ENCODE measurements around the gene OSBPL5. TPM values are rescaled to one million over a fixed set of nuclear protein-coding genes. Genes with fewer than 3 reads are reported as not detected.

Gene OSBPL5
- total RNA-seq, 1 experiment from 2014 or later: 4.1 TPM

DNA sequence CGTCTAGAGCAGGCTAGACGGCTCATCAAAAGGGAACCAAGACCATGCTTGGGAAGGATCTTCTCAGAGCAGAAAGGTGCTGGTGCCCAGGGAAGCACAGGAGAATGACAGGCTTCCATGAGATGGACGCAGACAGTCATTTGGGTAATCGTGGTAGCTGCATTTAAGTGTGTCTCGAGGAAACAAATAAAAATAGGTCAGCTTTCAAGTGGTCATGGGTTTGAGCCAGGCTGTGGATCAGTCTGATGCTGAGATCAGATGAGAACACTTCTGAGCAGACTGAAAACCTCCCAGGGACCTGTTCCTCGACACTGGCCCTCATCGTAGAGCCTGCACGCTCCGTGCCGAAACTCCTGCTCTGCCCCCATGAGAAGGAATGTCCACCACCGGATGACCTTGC lies 112.5 kb downstream of the OSBPL5 start:
- DNase-seq (ENCODE audit: low read depth): no peak

DNA sequence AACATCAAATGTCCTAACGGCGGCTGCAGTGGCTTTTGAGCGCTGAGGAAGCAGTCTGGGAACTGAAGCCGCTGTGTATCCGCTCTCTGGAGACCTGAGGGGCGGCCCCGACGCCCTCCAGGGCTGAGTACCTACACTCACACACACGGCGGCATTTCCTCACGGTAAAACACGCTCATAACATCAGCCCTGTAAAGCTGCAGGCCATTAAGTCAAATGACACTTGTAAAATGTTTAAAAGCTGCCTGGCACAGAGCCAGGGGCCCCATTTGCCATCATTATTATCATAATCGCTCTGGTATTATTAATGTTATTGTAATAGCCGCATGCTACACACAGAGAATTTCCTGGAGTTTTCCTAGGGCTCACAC lies 113.0 kb downstream of the OSBPL5 start:
- no peak for DNase-seq (ENCODE audit: low read depth)

DNA sequence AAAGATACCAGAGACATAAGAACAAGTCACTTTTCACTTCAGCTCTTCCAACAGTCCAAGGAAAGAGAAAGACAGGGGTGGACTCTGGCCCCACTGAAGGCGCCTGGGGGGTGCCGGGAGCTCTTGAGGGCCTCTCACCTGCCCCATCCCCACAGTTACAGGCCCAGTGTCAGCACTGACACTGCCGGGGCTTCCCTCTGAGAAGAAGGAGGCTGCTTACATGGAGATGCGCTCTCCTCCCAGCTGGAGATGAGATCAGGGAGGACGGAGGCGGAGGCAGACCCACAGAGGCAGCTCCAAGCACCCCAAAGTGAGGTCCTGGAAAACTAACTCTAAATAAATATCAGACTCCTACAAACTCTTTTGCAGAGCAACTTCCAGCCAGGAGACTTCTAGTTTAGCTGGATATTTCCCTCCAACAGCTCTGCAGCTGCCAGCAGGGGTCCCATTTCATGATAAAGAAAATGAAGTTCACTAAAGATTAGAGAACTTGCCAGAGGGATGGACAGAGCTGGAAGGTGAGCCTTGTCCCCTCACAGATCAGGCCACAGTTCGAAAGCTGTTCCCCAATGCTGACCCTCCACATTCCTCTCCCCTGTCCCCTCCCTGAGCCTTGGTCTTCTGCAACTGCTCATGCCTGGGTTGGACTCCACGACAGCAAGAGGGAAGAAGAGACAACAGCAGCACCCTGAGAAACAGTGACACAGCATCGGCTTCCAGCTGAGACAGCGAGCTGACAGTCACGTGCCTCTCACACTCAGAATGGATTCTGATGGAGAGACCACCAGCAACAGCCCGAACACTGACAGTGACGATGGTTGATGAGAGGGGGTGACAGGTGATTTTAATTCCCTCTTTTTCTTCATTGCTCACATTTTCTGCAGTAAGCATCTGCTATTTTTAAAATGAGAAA lies 113.7 kb downstream of the OSBPL5 start:
- no peak for DNase-seq (ENCODE audit: low read depth)

DNA sequence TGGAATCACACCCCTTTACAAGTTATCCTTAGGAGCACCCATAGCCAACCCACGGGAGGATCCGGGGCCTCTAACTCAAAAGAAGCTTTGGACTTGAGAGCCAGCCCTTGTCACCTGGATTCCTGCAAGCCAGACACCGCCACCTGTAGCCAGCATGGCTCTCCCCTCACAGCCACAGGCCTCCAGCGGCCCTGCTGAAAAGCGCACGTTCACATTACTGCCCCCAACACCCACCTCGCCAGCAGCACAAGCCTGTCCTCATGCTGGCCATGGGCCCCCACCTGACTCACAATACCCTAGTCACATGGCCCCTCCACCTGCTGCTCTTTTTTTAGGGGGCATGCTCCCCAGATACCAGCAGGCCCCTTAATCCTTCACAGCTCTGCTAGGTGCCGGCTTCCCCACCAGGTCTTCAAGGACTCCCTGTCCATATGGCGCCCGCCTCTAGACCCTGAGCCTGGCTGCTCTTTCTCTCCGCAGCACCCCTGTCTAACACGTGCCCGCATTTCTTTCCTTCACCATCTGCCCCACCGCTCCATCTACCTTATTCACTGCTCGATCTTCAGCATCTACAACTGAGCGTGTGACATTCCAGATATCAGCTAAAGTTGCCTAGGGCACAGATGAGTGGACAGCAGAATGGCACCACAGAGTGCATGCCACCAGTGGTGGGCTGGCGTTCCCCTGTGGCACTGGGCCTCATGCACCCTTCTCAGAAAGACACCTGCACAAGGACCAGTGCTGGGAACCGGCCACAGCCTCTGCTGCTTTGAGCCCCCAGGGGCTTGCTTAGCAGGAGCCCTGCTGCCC lies 114.5 kb downstream of the OSBPL5 start:
- no peak for DNase-seq (ENCODE audit: low read depth)

DNA sequence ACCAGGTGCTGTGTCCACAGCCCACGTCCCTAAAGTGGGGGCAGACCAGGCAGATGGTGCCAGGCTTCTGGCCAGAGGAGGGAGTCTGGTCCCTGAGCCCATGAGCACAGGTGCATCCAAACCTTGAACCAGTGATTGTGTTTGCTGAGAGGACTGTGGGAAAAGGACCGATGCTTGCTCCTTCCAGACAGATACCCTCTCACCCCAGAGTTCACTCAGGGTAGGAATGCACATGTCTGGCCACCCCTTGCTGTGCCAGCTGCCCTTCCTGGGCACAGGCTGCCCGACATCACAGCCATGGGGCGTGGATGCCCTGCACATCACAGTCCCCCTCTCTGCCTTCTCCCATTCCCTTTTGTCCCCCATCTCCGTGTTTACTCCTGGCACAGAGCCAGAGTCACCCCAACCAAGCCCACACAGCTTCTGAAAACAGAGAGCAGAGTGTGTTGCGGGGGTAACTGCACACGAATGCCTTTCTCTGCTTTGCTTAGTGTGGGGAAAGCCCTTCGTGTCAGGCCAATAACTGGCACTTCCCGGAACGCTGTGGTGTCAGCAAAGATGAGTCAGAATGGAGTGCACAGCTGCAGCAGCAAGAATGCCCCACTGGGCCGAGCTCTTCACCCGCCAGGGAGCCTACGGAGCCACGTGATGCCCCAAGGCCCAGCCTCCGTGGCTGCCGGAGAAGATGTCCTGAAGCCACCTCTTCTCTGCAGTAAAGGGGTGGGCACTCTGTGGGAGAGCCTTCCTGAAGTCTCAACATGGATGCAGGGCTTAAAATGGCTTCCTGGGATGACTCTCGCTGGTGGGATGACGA lies 115.5 kb downstream of the OSBPL5 start:
- peak; percentile 94 for DNase-seq (ENCODE audit: low read depth)

DNA sequence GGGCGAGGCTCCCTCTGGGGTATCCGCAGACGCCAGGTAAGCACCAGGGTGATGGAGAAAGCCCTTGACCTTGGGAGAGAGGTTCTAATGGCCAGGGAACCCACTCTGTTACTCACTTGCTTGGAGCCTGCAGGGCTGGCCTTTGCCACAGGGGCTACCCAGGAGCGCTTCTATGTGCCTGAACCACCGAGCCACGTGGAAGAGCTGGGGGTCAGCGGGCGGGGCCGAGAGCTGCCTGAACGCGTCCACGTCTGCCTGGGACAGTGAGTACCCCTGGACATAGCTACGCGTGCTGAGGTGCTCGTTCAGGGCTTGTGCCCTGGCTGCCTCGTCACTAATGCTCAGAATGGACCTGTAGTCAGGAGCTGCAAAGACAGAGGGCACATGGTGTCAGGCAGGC lies 117.5 kb downstream of the OSBPL5 start:
- no peak for DNase-seq (ENCODE audit: low read depth)

DNA sequence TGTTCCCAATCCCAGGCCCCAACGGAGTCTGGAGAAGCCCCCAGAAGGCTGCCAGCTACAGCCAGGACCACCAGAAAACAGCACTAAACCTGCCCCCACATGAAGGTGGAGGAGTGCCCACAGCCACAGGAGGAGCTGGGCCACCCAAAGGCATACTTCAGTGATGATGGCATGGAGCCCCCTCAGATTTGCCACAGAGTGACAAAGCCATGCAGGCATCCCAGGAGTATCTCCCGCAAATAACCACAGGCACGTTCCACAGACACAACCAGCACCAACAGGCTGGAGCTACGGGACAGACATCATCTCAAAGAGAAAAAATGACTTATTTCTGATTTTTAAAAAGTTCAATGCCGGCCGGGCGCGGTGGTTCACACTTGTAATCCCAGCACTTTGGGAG lies 118.5 kb downstream of the OSBPL5 start:
- no peak for DNase-seq (ENCODE audit: low read depth)

DNA sequence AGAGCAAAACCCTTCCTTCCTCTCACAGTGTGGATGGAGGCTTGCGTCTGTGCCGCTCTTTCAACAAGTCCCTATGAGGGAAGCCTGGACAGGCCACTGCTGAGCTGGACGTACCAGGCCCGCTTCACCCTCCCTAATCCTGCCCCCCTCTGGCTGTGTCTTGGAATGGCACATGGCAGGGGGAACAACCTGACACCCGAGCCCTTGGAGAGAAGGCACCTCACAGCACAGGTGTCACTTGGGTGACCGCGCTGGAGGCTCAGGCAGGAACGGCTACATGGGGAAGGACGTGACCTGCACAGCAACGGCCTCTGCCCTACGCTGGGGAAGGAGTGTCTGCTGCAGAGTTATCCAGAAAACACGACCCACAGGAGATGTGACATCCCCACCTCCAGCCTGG lies 118.9 kb downstream of the OSBPL5 start:
- DNase-seq (ENCODE audit: low read depth): no peak

DNA sequence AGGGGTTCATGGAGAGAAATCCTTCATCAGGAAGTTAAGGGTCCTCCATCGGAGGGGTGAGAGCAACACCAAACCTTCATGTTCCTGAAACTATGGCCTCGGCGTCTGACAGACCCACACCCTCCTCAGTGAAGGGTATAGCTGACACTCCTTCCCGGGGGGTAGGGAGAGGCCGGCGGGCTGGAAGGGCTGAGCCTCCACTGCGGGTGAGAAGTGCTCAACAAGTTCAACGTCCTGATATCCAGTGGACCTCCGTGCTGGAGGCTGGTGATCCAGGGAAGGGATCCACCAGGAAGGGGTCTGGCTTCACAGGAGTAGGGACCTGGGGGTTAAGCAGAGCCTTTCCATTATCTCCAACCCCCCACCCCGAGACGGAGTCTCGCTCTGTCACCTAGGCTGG lies 120.2 kb downstream of the OSBPL5 start:
- DNase-seq (ENCODE audit: low read depth): no peak

DNA sequence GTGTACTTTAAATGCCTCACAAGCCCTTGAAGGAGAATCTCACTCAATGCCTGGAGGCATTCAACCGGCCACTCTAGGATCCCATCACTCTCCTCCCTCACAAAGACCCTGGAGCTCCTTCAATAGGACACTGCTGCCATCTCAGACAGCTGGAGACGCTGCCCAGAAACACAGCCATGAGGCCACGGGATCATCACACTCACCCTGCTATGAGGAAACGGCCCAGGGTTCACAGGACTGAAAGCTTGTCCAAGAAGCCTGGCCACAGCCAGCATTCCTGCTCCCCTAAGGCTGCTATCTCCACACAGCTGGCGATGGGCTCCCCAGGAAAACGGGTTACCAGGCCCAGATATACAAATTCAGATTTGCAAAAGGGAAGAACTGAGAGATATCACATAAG lies 121.1 kb downstream of the OSBPL5 start:
- no peak for DNase-seq (ENCODE audit: low read depth)

DNA sequence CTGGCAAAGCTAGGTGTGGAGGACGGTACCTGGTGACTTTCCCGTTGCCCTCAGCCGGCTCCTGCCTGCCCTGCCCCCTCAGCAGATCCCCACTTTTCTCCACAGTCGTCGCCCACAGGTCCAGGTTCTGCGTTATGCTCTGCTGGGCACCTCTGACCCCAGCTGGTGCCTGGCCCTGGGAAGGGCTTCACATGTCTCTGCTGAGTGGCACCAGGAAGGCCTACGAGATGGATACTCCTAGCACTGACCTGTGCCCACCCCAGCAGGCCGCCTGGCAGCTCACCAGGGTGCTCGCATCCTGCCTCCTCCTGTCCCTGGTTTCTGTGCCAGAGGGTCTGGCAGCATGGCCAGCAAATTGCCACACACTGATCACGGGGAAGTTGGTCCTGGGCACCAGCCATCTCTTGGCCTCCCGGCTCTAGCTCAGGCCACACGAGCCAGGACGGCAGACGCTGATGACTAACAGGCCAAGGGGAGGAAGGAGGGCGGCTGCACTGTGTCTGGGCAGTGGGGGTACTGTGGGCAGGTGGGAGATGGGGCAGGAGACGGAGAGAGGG lies 121.7 kb downstream of the OSBPL5 start:
- no peak for DNase-seq (ENCODE audit: low read depth)

DNA sequence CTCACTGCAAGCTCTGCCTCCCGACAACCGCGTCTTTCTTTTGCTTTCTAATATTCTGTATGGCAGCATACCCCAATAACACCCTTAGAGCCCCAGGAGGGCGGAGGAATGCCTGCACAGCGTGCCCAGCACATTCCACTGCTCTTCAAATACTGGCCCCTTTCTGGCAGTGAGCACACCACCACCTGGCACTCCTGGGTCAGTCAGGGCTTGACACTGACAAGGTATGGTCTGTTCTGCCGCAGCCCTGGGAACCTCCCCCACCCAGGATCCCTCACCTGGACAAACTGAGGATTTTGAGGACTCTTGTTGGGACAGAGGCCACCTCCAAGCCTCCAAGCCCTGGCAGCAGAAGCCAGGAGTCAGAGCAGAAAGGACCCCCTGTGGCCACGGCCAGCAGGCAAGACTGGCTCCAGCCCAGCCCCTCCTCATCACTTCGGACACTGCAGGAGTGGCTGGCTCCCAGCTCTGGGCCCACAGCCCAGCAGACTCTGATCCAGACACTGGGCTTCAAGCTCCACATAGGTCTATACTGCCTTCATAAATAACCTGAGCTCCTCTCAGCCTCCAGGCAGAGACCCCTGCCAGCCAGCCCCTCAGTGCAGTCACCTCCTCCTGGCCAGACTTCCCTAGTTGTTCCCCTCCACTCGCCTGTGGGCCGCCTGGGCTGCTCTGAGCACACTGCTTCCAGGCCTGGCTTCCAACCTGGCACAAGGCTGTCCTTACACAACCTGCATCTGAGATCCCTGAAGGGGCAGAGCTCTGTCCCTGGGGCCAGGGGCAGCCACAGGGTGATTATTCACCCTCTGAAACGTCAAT lies 122.4 kb downstream of the OSBPL5 start:
- DNase-seq (ENCODE audit: low read depth): no peak

DNA sequence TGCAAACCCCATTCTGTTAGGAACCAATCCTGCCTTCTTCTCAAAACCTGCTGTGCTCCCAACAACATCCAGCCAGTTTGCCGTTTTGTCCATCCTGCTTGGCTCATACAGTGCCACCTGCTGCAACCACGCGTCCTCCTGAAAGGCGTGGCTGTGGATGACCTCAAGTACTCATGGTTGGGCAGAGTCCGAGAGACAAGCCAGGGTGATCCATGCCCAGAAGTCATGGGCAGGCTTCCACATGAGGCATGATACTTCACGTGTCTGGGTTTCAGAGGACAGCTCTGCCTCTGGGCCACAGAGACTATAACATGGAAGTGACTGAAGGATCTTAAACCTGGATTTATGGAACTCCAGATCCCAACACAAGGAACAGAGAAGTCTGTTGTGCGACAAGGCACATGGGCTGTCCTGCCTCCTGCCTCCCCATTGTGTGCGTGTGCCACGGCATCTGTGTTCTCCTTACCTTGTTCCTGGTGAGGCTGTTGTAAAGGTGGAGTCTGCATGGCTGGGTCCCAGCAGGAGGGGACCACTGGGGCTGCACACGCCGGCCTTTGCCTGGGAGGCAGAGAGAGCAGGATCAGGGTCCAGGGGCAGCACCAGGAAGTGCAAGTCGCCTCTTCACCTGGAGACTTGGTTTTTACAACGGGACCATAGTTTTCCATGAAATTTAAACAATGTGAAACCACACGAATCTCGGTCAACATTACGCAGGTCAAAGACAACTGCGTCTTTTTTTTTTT lies 123.2 kb downstream of the OSBPL5 start:
- DNase-seq (ENCODE audit: low read depth): no peak

DNA sequence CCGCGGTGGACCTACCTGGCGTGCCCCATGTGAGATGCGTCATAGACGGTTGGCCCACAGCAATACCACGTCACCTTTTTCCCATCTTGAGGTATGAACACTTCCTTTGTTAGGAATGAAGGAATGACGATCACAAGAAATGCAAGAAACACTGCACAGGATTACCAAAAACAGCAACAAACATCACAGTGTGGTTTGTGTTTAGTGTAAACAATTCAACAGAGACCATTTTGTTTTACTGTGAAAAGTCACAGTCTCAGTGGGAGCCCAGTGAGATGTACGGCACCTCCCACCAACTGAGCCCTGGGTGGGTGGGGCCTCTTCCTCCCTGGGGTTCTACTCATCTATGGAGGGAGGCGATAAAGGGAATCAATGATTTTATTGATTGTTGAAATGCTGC lies 124.2 kb downstream of the OSBPL5 start:
- no peak for DNase-seq (ENCODE audit: low read depth)

DNA sequence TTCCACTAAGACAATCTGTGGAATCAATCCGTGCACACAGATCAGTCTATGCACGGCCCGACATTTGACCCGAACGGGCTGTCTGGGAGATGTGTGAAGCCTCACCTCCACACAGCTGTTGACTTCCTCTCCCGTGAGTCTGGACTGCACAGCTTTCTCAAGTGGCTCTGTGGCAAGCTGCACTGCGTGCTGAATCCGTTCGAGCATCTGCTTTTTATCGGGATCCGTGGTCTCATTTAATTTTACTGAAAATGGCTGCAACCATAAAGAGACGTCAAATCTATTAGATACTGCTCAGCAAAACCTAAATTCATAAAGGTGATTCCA lies 127.2 kb downstream of the OSBPL5 start:
- no peak for DNase-seq (ENCODE audit: low read depth)

Other genes starting within 250 kb of the OSBPL5 start
- 3.9 and 6.4 TPM in 2 replicates for gene PHLDA2, start 235.9 kb downstream of the OSBPL5 start, total RNA-seq (2014; rRNA removed; shearing (Covaris generic))
- 79.1 and 88.6 TPM in 2 replicates for gene NAP1L4, start 173.0 kb downstream of the OSBPL5 start, total RNA-seq (2014; rRNA removed; shearing (Covaris generic))
- gene CARS1, start 107.9 kb downstream of the OSBPL5 start, total RNA-seq (2014; rRNA removed; shearing (Covaris generic)): 36.6 and 42.6 TPM in 2 replicates
- gene MRGPRG, start 53.5 kb upstream of the OSBPL5 start, total RNA-seq (2014; rRNA removed; shearing (Covaris generic)): not detected in 2 replicates
- gene MRGPRE, start 67.1 kb upstream of the OSBPL5 start, total RNA-seq (2014; rRNA removed; shearing (Covaris generic)): not detected in 2 replicates
- 19.5 and 26.6 TPM in 2 replicates for gene ZNF195, start 213.8 kb upstream of the OSBPL5 start, total RNA-seq (2014; rRNA removed; shearing (Covaris generic))

Data from Daoy (cell line).